GM21528 (cell line): ENCODE measurements around the gene SBSN.

ENCODE experiments used
- ATAC-seq: cut with Tn5 transposase; IDR thresholded peaks from one replicate; pipeline ENCODE4 v1.9.1; 2021; ENCODE audit warnings: mild to moderate bottlenecking, moderate library complexity; ENCODE audit not compliant: unreplicated experiment, low FRiP score

The SBSN gene, protein sequence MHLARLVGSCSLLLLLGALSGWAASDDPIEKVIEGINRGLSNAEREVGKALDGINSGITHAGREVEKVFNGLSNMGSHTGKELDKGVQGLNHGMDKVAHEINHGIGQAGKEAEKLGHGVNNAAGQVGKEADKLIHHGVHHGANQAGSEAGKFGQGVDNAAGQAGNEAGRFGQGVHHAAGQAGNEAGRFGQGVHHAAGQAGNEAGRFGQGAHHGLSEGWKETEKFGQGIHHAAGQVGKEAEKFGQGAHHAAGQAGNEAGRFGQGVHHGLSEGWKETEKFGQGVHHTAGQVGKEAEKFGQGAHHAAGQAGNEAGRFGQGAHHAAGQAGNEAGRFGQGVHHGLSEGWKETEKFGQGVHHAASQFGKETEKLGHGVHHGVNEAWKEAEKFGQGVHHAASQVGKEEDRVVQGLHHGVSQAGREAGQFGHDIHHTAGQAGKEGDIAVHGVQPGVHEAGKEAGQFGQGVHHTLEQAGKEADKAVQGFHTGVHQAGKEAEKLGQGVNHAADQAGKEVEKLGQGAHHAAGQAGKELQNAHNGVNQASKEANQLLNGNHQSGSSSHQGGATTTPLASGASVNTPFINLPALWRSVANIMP

DNA sequence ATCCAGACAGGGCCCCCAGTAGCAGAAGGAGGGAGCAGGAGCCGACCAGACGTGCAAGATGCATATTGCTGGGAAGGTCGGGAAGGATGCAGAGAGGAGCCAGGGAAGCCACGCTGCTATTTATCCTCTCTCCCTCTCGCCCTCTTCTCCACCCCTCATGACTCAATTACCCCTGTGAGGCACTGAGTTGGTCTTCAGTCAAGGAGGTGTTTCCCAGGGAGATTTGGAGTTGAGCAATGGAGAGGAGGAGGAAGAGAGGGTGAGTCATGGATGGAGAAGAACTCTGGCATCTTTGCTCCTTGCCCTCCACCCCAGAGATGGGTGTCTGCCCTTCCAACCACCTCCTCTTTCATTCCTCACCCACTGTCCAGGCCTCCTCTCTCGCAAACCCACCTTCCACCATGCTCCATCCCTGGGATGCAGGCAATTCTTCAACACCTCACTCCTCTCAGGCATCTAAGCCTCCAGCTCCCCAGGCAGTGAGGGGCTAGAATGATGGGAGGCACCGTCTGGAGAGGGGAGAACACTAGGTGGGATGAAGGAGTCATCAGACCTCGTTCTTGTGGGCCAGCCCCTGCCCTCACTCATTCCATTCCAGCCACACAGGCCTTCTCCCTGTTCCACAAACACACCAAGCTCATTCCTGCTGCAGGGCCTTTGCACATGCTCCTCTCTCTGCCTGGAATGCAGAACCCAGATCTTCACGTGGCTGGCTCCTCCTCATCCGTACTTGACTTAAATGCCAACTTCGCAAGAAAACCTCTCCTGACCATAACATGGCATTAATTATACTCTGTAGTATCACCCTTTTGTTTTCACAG is at the start of gene SBSN:
Gene SBSN (minus strand): TSS at position 94 of the 821 bp plus-strand sequence. CDS start 30 bp downstream, at position 64.
- no peak for ATAC-seq

DNA sequence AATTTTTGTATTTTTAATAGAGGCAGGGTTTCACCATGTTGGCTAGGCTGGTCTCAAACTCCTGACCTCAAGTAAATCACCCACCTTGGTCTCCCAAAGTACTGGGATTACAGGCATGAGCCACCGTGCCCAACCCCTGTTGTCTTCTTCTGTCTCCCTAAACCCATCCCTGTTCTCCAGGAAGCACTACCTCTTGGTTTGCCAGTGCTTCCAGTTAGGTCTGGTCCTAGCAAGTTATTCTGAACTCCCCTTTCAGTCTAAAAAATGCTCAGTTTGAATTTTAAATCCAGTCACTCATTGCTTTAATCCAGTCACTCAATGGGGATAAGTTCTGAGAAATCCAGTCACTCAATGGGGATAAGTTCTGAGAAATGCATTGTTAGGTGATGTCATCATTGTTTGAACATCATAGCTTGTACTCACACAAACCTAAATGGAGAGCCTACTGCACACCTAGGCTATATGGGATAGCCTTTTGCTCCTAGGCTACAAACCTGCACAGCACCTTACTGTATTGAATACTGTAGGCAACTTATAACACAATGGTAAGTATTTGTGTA is 43.4 kb upstream of the SBSN start:
- no peak for ATAC-seq

DNA sequence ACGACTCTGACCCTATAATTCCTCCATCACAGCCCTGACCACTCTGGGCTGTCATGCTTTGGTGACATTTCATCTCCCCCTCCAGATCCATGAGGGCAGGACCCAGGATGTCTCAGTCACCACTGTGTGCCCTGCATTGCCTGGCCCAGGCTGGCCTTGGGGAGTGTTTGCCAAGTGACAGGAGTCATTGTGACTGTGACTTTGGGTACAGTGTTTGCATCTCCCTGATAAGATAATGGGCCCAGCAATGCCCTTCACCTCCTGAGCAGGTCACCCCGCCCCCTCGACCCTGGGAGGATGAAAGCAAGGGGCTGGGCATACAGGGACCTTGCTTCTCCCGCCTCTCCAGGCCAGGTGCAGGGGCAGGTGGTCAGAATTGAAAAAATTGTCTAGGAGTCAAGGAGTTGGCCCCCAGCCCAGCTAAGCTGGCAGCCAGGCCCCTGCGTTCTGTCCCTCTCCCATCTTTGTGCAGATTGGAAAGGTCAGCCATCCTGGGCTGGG is 41.2 kb upstream of the SBSN start:
- ATAC-seq: no peak

DNA sequence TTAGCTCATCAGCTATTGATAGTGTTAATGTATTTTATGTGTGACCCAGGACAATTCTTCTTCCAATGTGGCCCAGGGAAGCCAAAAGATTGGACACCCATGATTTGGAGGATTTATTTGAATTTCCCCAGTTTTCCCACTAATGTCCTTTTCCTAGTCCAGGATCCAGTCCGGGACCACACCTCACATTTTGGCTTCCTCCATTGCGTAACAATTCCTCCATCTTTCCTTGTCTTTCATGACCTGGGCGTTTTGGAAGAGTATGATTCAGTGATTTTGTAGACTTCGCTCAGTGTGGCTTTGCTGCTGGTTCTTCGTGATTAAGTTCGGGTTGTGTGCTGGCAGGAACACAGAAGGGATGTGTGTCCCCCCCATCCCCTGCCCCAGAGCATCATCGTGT is 38.6 kb upstream of the SBSN start:
- no peak for ATAC-seq

DNA sequence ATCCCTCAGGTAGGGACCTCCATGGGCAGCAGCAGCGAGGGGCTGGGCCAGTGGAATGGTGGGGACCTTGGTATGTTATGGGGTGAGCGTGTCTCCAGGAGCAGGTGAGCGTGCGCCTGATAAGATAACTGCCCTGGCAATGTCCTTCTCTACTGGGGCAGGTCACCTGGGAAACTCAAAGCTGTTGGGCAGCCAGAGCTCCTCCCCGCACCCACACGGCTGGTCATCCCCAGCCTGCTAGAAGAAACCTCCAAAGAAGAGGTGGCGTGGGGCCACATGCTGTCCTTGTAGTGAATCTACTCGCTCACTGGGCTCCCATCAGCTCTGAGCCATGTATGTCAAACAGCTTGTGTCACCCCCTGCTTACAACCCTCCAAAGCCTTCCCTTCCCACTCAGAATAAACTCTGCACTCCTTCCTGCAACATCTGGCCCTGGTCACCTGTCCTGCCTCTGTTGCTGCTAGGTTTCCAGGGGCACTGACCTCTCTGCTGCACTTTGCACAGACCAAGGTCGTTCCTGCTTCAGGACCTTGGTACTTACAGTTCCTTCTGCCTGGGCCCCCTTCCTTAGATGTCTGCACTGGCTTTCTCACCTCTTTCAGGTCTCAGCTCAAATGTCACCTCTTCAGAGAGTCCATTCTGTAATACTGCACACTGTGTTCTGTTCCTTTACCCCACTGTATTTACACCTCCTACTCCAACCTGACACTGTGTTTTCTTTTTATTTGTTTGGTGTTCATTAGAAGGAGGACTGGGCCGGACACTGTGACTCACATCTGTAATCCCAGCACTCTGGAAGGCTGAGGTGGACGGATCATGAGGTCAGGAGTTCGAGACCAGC is 37.1 kb upstream of the SBSN start:
- ATAC-seq: no peak

DNA sequence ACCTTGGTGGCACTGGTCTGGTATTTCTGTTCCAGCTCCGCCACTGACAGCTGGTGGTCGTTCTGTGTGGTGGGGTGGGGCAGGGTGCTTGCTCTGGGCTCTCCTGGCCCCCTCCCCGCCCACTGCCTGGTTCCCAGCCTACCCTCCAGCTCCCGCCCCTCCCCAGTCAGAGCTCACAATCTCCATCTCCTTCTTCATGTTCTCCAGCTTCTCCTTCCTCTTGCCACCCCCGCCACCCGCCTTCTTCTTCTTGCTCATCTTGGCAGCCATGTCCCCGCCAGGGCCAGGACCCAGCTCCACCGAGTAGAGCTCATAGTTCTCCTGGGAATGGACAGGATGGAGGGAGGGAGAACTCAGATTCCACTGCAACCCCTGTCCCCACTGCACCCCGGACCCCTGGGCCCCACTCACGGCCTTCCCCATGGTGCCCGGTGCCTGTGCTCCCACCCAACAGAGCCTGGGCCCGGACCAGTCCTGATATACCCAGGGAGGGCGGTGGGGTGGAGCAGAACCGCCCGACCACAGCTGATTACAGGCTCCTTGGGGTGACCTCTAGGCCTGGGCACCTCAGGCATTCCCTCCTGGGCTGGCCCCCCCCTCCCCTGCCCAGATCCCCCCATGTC is 35.2 kb upstream of the SBSN start, which contains the start of gene ATP4A:
Gene ATP4A (minus strand): TSS at position 452 of the 623 bp plus-strand sequence. CDS start 29 bp downstream, at position 423.
- ATAC-seq: no peak

DNA sequence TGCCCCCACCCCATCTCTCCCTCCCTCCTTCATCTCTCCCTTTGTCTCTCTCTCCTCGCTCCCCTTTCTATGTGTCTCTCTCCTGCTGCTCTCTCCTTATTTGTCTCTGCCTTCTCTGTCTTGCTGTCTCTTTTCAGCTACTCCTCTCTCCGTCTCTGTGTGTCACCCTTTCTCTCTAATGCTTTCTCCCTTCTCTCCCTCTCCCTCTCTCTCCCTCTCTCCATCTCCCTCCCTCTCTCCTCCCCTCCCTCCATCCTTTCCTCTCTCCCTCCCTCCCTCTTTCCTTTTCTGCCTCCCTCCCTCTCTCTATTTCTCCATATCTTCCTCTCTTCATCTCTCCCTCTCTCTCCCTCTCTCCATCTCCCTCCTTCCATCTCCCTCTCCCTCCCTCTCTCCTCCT is 34.7 kb upstream of the SBSN start:
- ATAC-seq: no peak

DNA sequence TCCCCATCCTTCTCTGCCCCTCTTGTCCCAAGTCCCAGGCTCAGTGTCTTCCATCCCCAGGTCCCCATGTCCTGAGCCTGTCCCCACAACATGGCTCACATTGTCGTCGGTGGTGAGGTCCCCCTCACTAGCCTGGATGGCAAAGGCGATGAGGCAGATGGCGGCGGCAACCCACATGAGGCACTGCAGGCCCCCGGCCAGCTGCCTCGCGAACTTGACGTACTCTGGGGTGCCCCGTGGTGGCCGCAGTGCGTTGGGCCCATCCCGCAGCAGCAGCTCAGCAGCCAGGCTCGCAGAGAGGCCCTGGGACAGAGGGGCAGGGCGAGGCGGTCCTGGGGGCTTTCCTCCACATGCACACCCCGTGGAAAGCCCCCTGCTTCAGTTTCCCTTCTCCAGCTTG is 34.2 kb upstream of the SBSN start:
- ATAC-seq: no peak

DNA sequence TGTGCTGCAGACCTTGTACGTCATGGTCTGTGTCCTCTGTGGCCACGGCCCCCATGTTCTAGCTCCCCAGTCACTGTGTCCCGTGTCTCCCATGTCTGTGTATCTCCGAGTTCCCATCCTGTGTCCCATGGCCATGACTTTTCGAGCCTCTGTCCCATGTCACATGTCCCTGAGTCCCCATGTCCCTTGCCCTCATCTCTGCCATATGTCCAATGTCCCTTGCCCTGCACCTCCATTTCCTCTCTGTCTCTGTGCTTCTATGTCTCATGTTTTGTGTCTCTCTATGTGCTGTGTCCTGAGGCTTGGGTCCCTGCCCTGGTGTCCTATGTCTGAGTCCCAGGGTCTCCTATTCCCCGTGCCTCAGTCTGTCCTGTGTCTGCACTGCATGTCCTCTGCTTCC is 33.3 kb upstream of the SBSN start:
- no peak for ATAC-seq

DNA sequence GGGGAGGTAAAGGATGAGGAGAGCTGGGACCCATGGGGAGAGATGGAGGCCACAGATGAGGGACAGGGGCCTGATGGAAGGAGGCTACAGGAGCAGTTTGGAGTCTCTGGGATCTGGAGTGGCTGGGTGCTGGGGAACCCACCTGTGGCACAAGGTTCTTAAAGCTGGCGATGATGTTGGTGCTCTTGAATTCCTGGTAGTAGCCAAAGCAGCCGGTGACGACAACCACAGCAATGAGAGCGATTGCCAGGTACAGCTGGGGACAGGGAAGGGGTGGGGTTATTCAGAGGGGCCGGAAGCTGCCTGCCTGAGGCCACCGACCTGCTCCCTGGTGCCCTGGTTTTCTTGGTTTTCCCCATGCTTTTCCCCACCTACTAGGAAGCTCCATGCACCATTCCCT is 32.6 kb upstream of the SBSN start:
- ATAC-seq: no peak

DNA sequence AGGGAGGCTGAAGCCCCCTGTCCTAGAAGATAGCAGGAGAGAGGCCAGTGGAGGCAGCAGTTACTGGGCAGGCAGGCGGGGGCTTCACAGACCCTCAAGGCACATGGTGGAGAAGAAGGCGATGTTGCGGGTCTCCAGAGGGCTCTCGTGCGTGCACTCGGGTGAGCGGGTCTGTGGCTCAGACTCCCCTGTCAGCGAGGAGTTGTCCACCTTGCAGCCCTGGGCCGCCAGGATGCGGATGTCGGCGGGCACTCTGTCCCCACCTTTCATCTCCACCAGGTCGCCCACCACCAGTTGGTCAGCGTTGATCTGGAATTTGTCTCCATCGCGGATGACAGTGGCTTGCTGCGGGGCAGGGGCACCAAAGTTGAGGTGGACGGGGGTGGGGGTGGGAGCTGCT is 32.2 kb upstream of the SBSN start:
- no peak for ATAC-seq

DNA sequence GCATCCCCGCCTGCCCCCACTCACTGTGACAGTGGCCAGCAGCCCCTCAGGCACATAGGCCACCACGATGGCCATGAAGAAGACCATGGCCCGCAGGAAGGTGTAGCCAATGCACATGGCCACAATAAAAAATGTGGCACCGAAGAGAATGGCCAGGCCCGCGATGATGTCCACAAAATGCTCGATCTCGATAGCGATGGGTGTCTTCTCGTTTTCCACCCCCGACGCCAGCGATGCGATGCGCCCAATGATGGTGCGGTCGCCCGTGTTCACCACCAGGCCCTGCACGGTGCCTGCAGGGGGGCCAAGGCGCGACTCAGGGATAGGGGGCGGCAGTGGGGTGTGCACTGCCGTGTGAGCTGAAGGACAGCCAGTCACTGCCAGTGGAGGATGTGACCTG is 31.7 kb upstream of the SBSN start:
- ATAC-seq: no peak

DNA sequence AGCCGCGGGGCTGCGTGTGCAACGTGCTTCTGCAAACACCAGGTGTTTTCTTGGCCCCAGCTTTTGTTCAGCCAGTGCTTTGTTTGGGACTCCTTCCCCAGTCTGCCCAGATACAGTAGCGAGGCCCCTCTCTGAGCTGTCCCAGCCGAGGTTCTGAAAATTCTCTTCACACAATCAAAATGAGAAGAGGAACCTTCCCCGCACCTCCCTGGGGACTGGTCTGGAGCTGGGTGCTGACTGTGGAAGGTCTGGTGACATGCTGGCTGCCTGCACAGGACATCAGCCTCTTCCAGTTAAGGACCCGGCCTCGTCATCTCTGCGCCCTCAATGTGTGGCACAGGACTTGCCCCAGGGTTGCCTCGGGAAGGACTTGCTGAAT is 31.2 kb upstream of the SBSN start:
- ATAC-seq: no peak

DNA sequence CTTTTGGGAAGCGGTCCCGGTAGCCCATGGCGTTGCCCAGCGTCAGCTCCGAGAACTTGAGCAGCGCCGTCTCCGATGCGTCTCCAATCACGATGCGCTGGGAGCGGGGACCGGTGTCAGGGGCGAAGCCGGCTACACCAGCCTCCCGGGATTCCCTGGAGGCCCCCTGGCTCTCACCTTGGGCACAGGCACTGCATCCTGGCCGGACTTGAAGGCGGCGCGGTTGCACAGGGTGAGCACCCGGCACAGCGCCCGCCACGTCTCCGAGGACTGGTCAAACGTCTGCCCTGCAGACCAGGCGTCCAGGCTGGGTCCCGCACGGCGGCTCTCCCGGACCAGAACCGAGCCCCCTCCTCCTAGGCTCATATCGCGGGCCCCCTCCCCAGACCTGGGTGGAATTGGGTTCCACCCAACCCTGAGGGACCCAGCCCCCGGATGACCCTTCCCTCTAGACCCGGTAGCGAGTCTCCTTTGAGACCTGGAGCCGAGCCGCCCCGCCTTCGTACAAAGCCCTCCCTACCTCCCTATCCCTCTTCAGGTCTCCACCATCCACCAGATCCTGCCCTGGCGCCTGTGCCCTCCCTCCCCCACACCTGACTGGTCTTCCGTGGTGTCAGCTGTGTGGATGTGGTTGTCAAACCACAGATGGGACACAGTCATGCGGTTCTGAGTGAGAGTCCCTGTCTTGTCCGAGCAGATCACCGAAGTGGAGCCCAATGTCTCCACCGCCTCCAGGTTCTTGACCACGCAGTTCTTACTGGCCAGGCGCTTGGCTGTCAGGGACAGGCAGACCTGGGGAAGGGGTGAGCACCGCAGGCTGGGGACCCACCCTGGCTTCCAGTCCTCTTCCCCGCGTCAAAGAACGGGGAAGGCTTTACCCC is 30.5 kb upstream of the SBSN start:
- no peak for ATAC-seq

DNA sequence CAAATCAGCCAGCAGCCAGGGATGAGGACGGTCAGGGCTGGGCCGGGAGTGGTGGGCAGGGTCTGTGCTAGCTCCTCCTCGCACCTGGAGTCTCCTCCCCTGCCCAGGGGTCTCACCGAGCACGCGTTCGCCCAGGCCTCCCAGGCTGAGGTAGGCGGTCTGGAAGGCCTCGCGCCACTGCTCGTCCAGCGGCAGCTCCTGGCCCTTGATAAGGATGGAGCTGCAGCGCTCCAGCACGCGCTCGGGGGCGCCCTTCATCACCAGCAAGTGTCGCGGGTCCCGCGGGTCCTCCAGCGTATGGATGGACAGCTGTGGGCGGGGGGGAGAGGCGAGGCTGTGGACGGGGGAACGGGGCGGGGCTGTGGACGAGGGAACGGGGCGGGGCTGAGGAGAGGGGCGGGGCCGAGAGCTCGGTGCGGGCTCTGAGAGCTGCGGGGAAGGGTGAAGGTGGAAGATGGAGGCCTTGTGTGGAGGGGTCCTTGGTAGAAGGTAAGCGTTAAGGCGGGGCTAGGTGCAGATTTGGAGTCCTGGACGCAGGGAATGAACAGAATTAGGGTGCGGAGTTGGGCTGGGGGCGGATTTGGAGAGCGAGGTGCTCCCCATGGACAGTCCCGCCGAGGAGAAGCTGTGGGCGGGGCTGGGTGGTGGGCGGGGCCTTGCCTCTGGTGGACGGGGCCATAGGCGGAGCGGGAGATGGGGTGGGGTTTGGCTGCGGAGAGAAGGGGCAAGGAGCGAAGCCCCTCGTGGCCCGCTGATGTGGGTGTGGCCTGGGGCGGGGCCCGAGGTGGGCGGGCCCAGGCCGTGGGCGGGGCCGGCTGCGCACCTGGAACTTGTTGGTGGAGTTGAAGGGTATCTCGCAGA is 29.7 kb upstream of the SBSN start:
- no peak for ATAC-seq

DNA sequence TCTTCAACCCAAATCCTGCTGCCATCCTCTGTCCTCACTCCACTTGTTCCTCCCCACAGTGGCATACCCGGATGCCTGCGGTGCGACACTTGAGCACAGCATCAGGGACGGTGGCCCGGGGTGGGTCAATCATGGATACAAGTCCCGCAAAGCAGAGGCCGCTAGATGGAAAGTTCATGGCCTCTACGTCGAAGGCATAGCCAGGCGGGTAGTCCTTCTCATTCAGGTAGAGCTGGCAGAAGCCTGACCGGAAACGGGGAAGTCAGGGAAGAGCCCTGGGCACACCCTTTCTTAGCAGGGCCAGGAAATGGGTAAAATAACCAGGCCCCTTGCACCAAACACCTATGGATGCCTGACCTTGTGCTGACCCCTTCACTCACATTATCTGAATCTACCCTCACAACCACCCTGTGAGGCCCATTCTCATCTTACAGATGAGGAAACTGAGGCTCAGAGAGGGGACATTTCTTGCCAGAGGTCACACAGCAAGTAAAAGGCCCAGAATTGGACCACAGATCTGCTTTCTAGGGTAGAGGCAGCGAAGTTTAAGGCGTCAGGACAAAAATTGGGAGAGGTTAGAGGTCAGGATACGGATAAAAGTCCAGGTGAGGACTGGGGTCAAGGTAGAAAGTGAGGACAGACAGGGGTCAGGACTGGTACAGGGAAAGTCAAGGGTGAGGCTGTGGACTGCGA is 28.9 kb upstream of the SBSN start:
- ATAC-seq: no peak

DNA sequence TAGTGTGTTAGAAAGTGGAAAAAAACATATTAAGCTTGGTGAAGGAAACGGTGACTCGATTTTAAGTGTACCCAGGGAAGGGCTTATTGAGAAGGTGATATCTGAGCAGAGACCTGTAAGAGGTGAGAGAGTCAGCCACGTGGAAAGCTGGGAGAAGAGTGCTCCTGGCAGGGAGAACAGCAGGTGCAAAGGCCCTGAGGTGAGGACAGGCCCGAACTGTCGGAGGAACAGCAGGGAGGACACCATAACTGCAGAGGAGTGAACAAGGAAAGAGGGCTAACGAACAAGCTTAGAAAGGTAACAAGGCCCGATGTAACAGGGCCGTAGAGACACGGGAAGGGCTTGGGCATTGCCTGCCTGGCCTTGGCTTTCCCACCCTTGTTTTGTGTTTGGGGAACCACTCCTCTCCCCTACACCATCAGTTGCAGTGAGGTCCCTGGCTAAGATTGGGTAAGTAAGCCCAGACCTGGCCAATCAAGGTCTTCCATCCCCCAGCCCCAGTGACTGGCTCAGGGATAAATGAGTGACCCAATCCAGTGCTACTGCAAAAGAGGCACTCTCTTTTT is 28.0 kb upstream of the SBSN start:
- no peak for ATAC-seq
